UCSD-AML1 (cell line): ENCODE measurements around the gene LRRC53.

Experiments
- DNase-seq: peaks from one replicate; lab custom pipeline; 2025; ENCODE audit not compliant: unreplicated experiment; lab: John Stamatoyannopoulos, UW

Gene LRRC53

GRCh38 chr1:74434321-74434720 lies 78.1 kb downstream of the LRRC53 start:
- DNase-seq, result no peak

GRCh38 chr1:74432325-74432724 lies 80.1 kb downstream of the LRRC53 start:
- no peak for DNase-seq

GRCh38 chr1:74431531-74431930 lies 80.9 kb downstream of the LRRC53 start:
- no peak for DNase-seq

- DNase-seq, result no peak
Measured at GRCh38 chr1:74430342-74430934, 82.0 kb downstream of the LRRC53 start.

- no peak for DNase-seq
Measured at GRCh38 chr1:74429580-74429979, 82.8 kb downstream of the LRRC53 start.

- no peak for DNase-seq
Measured at GRCh38 chr1:74427681-74428080, 84.7 kb downstream of the LRRC53 start.

GRCh38 chr1:74426208-74426937 lies 86.0 kb downstream of the LRRC53 start:
- DNase-seq, result no peak

- no peak for DNase-seq
Measured at GRCh38 chr1:74425676-74426075, 86.7 kb downstream of the LRRC53 start.

- no peak for DNase-seq
Measured at GRCh38 chr1:74423471-74423870, 88.9 kb downstream of the LRRC53 start.

- DNase-seq, result no peak
Measured at GRCh38 chr1:74422421-74423292, 89.8 kb downstream of the LRRC53 start.

GRCh38 chr1:74420467-74420866 lies 91.9 kb downstream of the LRRC53 start:
- DNase-seq, result no peak
